ENCODE results near the gene ZBTB42.

The ZBTB42 gene

DNA sequence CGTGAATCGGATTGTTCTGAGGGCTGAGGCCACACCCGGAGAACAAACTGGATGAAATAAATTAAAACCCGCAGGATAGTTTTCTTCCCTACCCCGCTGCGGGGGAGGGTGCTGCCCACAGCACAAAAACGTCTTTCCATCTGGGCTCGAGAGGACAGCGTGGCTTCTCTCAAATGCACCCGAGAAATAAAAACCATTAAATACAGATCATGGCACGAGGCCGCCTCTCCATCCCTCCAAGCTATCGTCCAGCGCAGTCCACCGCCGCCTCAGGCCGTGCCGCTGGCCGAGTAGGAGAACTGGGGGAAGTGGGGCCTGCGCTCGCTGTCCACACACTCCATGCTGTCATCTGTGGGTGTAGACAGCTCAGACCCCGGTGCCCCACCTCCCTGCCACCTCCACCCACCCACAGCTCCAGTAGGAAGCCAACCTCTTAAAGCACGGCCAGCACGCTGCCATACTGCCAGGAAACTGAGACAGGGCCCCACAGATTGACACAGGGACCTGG is 30.8 kb upstream of the ZBTB42 start:
- no peak for DNase-seq

DNA sequence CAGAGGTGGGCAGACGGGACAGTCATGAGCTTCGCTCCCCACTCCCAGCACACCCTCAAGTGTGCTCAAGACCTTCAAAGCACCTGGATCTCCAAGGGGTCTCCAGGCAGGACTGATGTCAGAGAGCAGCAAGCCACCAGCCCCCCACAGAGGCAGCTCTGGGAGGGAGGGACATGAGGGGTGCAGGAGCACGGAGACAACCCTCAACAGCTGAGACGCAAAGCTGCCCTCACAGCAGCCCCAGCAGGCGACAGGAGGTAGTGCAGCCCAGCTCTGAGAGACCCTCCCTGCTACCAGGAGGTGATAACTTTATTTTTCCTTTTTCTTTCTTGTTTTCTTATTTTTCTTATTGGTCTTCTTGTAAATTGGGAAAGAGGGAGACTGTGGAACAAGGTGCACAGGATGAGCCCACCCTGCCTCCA is 30.0 kb upstream of the ZBTB42 start:
- no peak for DNase-seq

DNA sequence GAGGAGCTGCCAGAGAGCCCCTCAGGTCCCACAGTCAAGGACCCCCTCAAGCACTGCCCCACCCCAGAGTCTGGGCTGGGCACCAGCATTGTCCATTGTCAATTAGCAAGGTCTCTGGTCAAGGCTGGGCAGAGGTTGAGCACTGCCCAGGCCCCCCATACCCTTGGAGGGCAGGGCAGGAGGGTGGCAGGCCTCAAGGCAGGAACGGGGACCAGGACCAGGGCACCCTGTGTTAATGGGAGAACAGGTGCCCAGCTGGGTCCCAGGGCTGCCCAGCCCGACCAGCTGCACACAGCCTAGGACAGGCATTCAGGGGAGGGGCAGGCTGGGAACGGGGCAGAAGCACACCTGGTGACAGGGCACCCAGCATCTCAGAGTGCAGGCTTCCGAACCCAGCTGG is 29.5 kb upstream of the ZBTB42 start:
- DNase-seq: no peak

DNA sequence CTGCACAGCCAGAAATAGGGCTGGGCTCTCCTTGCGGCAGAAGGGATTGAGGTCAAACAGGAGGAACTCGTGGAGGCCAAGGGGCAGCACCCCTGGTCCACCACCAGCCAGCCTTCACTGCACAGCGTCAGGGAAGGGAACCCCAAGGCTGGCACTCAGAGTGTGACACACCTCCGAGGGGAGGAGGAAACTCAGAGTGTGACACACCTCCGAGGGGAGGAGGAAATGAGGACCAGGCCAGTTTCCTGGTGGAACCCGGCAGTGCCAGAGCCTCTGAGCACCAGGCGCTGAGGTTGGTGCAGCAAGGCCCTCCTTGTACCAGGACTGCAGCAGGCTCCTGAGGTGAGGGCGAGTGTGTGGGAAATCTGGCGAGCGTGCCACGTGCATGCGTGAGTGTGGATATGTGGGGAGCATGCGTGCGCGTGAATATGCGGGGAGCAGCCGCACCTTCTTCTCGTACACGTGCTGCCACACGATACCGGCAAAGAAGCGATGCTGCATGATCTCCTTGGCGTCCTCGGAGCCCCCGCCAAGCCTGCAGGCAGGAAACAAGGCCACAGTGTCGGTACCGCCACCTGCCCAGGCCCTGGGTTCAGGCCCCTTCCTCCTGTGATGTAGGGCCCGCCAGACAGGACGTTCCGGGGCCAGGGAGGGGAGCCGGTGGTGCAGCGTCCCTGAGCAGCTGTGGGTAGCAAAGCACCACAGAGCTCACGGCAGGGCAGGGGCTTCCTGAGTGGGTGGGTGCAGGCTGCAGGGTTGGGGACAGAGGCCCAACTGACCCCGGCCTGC is 28.8 kb upstream of the ZBTB42 start:
- no peak for DNase-seq

DNA sequence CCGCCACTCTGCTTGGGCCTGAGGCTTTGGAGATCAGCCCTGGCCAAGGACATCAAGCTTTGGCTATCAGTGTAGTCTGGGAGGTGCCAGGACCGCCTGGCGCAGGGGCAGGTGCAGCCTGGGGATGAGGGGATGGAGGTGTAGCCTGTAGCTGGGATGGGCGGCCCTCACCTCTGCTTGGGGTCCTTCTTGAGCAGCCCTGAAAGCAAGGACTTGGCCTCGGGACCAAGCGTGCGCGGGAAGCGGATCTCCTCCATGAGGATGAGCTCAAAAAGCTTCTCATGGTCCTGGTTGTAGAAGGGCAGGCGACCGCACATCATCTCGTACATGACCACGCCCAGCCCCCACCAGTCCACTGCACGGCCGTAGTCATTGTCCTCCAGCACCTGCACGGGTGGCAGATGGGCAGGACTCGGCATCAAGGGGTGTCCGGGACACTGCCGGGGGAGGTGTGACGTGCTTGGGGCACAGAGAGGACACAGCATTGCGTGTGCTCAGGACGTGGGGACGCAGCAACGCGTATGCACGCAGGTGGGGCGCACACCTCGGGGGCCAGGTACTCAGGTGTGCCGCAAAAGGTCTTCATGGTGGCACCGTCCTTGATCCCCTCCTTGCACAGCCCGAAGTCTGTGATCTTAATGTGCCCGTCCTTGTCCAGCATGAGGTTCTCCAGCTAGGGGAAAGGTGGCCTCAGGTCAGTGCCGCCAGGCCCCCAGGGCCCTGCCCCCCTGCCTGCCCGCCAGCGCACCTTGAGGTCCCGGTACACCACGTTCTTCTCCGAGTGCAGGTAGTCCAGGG is 28.0 kb upstream of the ZBTB42 start:
- no peak for DNase-seq

DNA sequence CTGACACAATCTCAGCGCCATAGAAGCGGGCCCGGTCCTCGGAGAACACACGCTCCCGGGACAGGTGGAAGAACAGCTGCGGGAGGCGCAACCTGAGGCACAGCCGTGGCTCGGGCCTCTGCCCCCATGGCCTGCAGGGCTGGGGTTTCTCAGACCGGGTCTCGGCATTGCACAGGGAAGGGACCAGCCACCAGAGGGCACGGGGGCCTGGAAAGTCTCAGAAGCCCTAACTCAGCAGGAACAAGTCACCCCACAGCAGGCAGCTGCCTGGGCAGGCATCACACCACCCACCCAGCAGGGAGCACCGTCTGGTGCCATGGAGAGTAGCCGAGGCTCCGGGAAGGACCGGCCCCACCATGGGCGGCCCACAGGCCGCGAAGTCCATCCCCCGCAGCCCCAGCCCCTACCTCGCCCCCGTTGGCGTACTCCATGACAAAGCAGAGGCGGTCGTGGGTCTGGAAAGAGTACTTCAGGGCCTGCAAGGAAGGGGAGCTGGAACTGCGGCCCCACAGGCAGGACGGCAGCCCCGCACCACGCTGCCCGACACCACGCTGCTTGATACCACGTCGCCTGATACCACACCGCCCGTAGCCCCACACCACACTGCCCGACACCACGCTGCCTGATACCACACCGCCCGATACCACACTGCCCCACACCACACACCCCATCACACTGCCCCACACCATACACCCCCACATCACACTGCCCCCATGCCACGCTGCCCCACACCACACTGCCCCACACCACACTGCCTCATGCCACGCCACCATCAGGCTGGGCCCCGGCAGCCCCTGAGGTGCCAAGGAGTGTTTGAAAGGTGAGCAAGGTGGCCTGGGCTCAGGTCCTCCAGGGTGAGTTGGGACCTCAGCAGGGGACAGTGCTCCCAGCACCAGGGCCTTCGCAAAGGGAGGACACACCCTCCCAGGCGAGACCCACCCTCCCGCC is 27.1 kb upstream of the ZBTB42 start:
- DNase-seq: no peak

DNA sequence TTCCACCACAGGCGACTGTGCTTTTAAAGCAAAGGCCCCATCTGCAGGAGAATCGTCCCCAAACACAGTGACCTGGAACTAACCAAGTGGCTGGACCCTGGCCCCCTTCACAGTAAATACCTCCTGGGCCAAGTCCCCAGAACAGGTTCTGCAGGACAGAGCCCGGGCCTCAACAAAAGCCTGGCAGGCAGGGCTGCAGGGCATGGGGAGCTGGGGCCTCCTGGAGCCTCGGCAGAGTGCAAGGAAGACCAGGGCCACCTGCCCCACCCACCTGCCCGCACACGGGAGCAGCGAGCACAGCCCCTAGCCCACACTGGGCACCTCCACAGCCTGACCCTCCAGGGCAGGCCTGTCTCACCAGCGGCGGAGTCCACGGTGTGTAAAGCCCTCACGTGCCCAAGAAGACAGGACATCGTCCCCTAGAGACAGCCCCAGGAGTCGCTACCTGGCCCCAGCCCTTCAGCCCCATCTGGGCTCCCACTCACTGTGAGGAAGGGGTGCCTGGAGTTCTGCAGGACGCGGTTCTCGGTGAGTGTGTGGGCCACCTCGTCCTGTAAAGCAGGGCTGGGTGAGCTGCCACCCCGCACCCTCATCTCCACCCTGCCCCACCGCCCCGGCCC is 26.3 kb upstream of the ZBTB42 start:
- no peak for DNase-seq

DNA sequence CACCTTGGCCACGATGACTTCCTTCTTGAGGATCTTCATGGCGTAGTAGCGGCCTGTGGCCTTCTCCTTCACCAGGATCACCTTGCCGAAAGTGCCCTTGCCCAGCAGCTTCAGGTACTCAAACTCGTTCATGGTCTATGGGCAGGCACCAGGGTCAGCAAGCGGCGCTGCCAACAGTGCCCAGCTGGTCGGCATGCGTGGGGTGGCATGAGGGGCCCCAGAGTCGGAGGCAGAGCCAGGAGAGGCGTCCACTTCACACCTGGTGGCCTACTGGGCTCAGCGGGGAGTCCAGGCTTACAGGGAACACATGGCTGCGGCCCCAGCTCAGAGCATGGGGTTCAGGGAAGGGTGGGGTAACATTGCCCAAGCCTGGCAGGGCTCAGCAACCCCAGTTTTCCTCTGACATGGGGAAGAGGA is 25.8 kb upstream of the ZBTB42 start:
- DNase-seq: no peak

DNA sequence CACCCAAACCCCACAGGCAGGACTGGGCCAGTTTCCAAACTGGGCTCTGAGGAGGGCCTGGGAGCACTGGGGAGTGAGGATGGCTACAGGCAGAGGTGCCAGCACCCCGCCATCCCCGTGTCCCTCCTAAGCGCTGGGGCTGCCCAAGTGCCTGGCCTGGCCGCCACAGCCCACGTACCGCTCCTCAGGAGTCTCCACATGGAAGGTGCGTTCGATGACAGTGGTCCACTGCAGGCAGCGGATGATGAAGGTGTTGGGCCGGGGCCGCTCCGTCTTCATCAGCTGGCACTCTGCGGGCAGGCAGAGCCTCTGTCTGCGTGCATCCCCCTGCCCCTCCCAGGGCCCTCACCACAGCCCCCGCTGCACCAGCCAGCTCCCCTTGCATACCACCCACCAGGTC is 24.4 kb upstream of the ZBTB42 start:
- no peak for DNase-seq

DNA sequence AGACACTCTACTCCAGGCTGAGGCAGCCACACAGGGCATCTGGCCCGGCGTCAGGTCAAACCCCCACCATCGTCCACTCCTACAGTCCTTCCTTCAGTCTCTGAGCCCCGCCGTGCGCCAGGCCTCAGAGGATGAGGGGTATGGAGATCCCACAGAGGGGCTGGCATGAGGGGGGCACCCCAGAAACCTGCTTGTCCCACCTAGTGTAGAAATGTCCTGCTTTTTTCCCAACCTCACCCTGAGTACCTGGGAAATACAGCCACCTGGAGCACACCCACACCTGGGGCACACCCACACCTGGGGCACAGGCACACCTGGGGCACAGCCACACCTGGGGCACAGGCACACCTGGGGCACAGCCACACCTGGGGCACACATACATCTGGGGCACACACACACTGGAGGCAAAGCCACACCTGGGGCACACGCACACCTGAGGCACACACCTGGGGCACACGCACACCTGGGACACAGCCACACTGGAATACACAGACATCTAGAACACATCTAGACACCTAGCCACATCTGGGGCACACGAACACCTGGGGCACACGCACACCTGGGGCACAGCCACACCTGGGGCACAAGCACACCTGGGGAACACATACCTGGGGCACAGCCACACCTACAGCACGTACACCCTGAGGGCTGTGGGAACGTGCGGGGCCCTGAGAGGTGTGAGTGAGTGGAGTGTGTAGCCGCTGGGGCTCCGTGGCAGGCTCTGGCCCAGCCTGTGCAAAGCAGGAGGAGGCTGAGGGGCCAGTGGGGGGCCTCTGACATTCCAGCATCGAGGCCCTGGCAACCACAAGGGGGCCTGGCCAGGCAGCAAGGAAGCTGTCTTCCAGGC is 23.7 kb upstream of the ZBTB42 start:
- DNase-seq: no peak

DNA sequence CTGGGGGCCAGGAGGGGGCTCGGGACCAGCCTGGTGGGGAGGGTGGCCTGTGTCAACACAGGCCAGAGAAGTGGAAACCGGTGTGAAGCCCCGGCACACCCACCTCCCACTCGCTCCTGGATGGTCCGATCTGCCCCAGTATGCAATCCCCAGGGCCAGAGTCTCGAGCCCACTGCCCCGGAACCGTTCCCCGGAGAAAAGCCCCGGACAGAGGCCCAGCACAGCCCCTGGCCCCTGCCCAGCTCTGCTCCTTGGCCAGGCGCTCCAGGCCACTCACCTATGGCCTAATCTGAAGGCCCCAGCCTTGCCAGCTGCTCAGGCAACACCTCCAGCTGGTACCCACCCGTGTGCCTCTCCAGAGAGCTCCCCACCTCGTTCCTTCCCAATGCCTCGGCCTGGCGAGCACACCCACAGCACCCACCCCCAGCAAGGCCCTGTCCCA is 23.1 kb upstream of the ZBTB42 start:
- DNase-seq: no peak

DNA sequence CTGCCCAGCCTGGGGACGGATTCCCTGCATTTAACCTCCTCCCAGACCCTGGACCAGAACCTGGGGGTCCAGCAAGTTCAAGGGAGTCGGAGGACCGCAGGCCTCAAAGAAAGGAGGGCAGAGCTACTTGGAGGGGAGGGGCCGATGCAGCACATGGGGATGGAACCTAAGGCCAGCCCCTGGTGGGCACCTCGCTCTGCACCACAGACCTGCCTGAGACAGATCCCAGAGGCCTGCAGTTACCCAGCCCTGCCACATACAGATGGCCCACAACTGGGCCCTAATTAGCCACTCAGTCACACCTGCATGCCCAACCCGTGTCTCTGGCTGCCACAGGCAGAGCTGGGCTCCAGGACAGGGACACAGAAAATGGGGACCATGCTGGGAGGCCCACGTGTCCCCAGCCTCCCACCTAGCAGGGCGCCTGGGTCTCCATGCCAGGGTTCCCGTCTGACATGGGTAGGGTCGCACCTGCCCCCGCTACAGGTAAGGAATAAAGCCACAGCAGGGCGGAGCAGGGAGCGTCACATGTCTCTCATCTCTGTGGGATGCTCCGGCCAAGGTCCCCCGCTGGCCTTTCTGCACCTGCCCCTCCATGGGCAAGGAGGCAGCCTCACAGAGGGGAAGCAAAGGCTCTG is 22.1 kb upstream of the ZBTB42 start:
- no peak for DNase-seq

DNA sequence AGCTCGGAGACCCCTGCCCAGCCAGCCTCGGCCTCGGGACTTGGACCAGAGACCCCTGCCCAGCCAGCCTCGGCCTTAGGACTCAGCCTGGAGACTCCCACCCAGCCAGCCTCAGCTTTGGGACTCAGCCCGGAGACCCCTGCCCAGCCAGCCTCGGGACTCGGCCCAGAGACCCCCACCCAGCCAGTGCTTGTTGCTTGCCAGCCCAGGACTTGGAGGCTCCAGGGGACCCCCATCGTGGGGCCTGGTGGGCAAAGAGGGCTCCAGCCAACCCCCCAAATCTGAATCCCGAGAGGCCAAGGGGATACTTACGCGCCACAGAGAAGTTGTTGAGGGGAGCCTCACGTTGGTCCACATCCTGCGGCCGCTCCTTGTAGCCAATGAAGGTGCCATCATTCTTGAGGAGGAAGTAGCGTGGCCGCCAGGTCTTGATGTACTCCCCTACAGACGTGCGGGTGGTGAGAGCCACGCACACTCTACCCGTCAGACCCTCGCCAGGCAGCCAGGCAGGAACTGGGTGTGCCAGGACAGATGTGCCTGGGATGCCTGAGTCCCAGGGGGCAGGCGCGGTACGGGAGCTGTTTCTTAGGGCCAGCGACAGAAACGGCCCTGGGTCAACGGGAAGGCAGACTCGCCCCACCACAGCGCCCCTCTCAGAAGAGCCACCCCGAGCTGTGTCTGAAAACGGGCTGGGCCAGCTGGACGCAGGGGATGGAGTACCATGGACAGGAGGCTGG is 21.0 kb upstream of the ZBTB42 start:
- DNase-seq: no peak

DNA sequence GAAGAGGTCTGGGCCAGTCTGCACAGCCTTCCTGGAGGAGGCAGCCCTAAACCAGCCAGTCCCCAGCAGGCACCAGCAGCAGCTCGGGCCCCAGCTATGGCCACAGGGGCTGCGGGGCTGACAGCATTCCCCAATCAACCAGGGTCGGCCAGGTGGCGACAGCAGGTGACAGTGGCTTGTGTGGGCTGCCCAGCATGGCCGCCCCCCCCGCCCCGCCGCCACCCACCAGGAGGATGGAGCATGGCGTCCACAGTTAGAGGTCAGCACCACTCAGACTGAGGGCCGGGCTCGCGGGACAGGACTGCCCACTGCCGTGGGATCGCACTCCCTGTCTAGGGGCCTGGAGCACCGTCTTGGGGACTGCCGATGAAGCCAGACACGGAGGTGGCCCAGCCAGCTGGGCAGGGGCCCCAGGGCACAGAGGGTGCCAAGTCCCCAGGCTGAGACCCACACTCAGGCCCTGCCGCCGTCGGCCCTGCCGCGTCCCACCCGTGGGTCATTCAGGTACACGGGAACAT is 20.3 kb upstream of the ZBTB42 start:
- no peak for DNase-seq

DNA sequence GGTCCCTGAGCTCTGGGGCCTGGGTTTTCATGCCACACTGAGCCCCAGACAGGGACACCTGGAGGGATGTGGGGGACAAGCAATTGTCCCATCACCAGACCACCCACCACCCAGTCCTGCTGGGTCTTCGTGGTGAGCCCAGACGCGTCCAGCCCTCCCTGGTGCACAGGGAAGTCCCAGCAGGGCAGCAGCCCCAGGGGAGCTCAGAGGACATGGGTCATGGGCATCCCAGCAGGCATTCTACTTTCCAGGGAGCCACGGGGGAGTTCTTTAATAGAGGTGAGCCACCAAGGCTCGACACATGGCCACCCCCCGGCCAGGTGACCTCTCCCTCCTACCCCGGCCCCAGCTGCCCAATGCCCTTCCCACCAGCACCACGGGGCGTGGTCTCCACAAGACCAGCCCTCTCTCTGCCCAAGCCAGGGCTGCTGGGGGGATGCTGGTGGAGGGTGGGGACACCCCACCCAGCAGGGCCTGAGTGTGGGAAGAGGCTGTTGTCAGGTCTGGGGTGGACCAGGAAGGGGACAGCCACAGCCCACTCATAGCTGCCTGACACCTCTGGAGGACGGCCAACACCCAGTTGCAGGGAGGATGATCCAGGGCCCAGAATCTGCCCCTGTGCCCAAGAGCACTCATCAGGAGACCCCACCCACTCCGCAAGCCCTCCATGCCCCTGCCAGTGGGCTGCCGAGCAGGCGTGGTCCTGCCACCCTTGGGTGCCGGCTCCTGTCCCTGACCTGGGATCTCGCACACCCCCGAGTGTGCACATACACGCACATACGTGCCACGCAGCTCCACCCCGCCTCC is 19.4 kb upstream of the ZBTB42 start:
- no peak for DNase-seq

DNA sequence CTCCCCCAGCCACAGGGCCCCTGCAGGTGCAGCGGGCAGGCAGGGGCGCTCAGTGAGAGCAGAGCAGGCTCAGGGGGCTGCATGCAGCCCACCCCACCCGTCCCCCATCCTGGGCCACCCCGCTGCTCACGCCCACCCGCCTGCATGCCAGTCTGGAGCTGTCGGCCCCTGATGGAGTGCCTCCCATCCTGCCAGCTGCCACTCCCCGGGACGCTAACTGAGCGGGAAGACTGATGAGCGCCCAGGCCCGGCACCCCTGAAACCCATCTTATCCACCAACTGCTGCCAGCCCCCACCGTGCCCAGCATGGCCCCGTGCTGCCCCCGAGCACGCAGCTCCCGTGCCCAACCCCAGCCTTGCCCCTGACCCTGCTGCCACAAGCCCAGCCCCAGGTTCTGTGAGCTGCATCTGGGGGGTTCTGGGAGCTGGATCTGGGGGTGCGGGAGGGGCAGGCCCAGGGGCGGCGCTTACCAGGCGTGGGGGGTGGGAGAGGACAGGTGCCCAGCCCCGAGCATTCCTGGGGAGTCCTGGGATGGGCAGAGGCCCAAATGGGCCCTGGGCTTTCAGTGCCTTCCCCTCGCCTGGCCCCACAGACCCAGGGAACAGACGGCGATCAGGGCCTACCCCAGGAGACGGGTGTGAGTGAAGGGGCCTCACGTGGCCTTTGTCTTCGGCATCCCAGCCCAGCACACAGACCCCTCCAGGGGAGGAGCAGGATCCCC is 18.7 kb upstream of the ZBTB42 start:
- DNase-seq: no peak

DNA sequence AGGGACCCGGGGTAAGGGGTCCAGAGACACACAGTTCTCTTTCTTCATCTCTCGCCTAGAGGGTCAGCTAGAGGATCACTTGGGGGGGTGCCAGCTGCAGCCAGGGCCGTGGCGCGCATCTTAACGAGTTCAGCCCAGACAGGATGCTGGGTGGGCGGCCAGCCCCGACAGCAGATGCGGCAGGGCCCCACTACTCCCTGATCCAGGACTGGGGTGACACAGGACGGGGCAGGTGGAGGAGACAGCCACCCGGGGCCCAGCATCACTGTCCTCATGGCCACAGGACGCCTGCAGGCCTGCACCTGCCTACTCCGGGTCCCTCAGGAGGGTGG is 18.1 kb upstream of the ZBTB42 start:
- DNase-seq: no peak

DNA sequence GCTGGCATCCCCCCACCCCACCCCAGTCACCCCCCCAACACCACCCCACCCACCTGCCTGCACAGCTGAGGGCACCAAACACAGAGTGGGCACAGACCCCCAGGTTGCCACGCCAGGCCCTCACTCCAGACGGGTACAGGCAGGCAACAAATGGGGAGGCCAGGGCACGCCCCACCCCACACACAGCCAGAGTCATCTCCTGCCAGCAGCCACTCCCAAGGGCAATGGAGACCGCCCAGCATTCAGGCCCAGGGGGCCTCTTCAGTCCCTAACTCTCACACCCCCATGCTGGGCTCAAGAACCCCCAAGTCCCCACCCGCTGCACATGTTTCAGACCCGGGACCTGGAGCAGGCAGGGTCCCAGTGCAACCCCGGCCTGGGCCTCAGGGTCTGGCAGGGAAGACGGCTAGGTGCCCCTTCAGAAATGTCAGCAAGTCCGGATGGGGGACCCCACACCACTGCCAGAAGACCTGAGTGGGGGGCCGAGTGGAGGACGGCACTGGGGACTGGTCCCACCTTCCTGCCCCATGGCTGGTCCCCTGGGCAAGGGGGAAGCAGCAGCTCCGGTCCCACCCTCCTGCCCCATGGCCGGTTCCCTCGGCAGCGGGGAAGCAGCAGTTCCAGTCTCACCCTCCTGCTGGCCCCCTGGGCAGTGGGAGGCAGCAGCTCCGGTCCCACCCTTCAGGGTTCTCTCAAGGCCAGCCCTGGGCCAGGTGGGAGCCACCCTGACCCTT is 17.2 kb upstream of the ZBTB42 start:
- no peak for DNase-seq

Data from NCI-H524 treated with DMSO at 0.1 percent for 48 hours (cell line).